PC-3 (cell line): ENCODE data around the gene SLC25A39. TPM values are rescaled to one million over a fixed set of nuclear protein-coding genes. Genes with fewer than 3 reads are reported as not detected.
"Not testable (repeated sequence)": the region's sequence is repeated elsewhere in the genome, so short reads cannot be mapped to it uniquely, and the experiment has no call there.

Experiments
- ATAC-seq: fragments of 200-7000 bp; cut with Tn5 transposase; 2 replicates; pipeline ENCODE4 v1.9.1; 2020; ENCODE audit warnings: mild to moderate bottlenecking, moderate library complexity
- BruUV-seq: library from RNA; stranded (reverse); fragments of 400-500 nt; replicated peaks from 2 replicates; lab custom pipeline; 2021; lab: Mats Ljungman, UMichigan
- CTCF ChIA-PET: fragments of 300-600 bp; sonication (Branson Sonifier 250); formaldehyde crosslinking; loops from one replicate; lab custom pipeline; 2022; ENCODE audit warnings: antibody characterized with exemption; lab: Charles Lee
- POLR2A ChIA-PET: fragments of 300-600 bp; sonication (Branson Sonifier 250); formaldehyde crosslinking; loops from one replicate; lab custom pipeline; 2022; ENCODE audit warnings: antibody characterized with exemption; ENCODE audit not compliant: unreplicated experiment; lab: Charles Lee
- DNase-seq: peaks from one replicate; pipeline ENCODE4 v3.0.0-alpha.2; 2015
- H2AFZ ChIP-seq: fragments of 300-600 bp; sonication (generic); 2 replicates; pipeline ENCODE4 v1.6.0; 2016; ENCODE audit warnings: antibody characterized with exemption, low read length
- H3F3A ChIP-seq: fragments of 300-600 bp; sonication (generic); one replicate; pipeline ENCODE4 v1.6.0; 2017; ENCODE audit warnings: antibody characterized with exemption, low read length, control low read depth, mild to moderate bottlenecking; ENCODE audit not compliant: unreplicated experiment
- H3K27ac ChIP-seq: fragments of 300-600 bp; sonication (generic); 2 replicates; pipeline ENCODE4 v1.5.1; 2016; ENCODE audit warnings: mild to moderate bottlenecking, low read length
- H3K27me3 ChIP-seq: fragments of 300-600 bp; sonication (generic); 2 replicates; pipeline ENCODE4 v1.6.1; 2016; ENCODE audit warnings: low read length, mixed read lengths
- H3K36me3 ChIP-seq: fragments of 300-600 bp; sonication (generic); 2 replicates; pipeline ENCODE4 v1.6.1; 2016; ENCODE audit warnings: low read depth, mixed run types, low read length, mixed read lengths
- H3K4me1 ChIP-seq: fragments of 300-600 bp; sonication (generic); 2 replicates; pipeline ENCODE4 v1.5.1; 2016; ENCODE audit warnings: low read length; ENCODE audit not compliant: insufficient read depth
- H3K4me2 ChIP-seq: fragments of 300-600 bp; sonication (generic); 2 replicates; pipeline ENCODE4 v1.6.0; 2016; ENCODE audit warnings: low read length
- H3K4me3 ChIP-seq: fragments of 300-600 bp; sonication (generic); 2 replicates; pipeline ENCODE4 v1.5.1; 2016; ENCODE audit warnings: mild to moderate bottlenecking, low read length, mixed read lengths
- H3K79me2 ChIP-seq: fragments of 300-600 bp; sonication (generic); 2 replicates; pipeline ENCODE4 v1.6.1; 2017; ENCODE audit warnings: low read length, mixed read lengths
- H3K9ac ChIP-seq: fragments of 300-600 bp; sonication (generic); 2 replicates; pipeline ENCODE4 v1.6.0; 2016; ENCODE audit warnings: mild to moderate bottlenecking, low read length
- H3K9me2 ChIP-seq: fragments of 300-600 bp; sonication (generic); replicated peaks from 2 replicates; pipeline ENCODE4 v1.6.1; 2016; ENCODE audit warnings: mixed run types, low read length, mixed read lengths
- H3K9me3 ChIP-seq: fragments of 300-600 bp; sonication (generic); 2 replicates; pipeline ENCODE4 v1.6.1; 2016; ENCODE audit warnings: low read length, mixed read lengths
- H4K20me1 ChIP-seq: fragments of 300-600 bp; sonication (generic); 2 replicates; pipeline ENCODE4 v1.6.1; 2016; ENCODE audit warnings: low read length, mixed read lengths
- EZH2 ChIP-seq: fragments of 300-600 bp; sonication (generic); IDR thresholded peaks from one replicate; pipeline ENCODE4 v1.6.1; 2017; ENCODE audit warnings: antibody characterized with exemption, mild to moderate bottlenecking, low read length; ENCODE audit not compliant: unreplicated experiment
- EZH2phosphoT487 ChIP-seq: fragments of 300-600 bp; sonication (generic); IDR thresholded peaks from 2 replicates; pipeline ENCODE4 v1.6.1; 2018; ENCODE audit warnings: mild to moderate bottlenecking, antibody characterized with exemption, low read length, borderline replicate concordance
- intact Hi-C: fragments of 100-400 bp; cut with micrococcal nuclease; formaldehyde crosslinking; loops from 2 replicates; pipeline ENCODE4 v1.9.0; 2023
- total RNA-seq: library from RNA; depleted of rRNA; stranded (reverse); fragments of >200 nt; gene quantifications from 2 replicates; pipeline ENCODE4 v1.2.3, GENCODE V29; 2014
- TF ChIP-seq, protein P1 (sequence below): fragments of 300-600 bp; sonication (generic); conservative IDR thresholded peaks from 2 replicates; pipeline ENCODE4 v1.5.1; 2017; ENCODE audit warnings: antibody characterized with exemption, low read depth, mild to moderate bottlenecking, low read length

SLC25A39 gene
- total RNA-seq, 1 experiment from 2014 or later = 726 TPM

DNA sequence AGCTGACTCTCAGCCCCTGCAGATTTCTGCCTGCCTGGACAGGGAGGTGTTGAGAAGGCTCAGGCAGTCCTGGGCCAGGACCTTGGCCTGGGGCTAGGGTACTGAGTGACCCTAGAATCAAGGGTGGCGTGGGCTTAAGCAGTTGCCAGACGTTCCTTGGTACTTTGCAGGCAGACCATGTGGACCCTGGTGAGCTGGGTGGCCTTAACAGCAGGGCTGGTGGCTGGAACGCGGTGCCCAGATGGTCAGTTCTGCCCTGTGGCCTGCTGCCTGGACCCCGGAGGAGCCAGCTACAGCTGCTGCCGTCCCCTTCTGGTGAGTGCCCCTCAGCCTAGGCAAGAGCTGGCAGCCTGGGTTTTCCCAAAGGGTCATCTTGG, 24.4 kb upstream of the SLC25A39 start:
- Histone ChIP-seq H3K79me2 (peaks cover 15% of the 10 kb centered on the region), H3K9ac (no peak overlapping the region), H3K27me3 (no peaks in the 10 kb centered on the region), H3K9me2 (no peaks in the 10 kb centered on the region), H3K4me1 (peaks cover 4% of the 10 kb centered on the region; the same call in 1 of the 2 replicates), H2AFZ (no peak overlapping the region), H3K36me3 (peaks cover 13% of the 10 kb centered on the region; the same call in 1 of the 2 replicates), H3K9me3 (no peaks in the 10 kb centered on the region), H3K4me2 (no peak overlapping the region), H3K27ac (no peak overlapping the region), H3F3A (no peaks in the 10 kb centered on the region), H3K4me3 (no peak overlapping the region), H4K20me1 (no peaks in the 10 kb centered on the region)
- TF ChIP-seq, protein P1, sequence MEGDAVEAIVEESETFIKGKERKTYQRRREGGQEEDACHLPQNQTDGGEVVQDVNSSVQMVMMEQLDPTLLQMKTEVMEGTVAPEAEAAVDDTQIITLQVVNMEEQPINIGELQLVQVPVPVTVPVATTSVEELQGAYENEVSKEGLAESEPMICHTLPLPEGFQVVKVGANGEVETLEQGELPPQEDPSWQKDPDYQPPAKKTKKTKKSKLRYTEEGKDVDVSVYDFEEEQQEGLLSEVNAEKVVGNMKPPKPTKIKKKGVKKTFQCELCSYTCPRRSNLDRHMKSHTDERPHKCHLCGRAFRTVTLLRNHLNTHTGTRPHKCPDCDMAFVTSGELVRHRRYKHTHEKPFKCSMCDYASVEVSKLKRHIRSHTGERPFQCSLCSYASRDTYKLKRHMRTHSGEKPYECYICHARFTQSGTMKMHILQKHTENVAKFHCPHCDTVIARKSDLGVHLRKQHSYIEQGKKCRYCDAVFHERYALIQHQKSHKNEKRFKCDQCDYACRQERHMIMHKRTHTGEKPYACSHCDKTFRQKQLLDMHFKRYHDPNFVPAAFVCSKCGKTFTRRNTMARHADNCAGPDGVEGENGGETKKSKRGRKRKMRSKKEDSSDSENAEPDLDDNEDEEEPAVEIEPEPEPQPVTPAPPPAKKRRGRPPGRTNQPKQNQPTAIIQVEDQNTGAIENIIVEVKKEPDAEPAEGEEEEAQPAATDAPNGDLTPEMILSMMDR = no peak
- TF ChIP-seq EZH2 (no peak), EZH2phosphoT487 (no peak)
- ATAC-seq (no peak), DNase-seq (no peak)
- no TSS peak for BruUV-seq
- ChIA-PET POLR2A (no interaction called here), CTCF (no interaction called here)
- intact Hi-C loops = no loop called here

DNA sequence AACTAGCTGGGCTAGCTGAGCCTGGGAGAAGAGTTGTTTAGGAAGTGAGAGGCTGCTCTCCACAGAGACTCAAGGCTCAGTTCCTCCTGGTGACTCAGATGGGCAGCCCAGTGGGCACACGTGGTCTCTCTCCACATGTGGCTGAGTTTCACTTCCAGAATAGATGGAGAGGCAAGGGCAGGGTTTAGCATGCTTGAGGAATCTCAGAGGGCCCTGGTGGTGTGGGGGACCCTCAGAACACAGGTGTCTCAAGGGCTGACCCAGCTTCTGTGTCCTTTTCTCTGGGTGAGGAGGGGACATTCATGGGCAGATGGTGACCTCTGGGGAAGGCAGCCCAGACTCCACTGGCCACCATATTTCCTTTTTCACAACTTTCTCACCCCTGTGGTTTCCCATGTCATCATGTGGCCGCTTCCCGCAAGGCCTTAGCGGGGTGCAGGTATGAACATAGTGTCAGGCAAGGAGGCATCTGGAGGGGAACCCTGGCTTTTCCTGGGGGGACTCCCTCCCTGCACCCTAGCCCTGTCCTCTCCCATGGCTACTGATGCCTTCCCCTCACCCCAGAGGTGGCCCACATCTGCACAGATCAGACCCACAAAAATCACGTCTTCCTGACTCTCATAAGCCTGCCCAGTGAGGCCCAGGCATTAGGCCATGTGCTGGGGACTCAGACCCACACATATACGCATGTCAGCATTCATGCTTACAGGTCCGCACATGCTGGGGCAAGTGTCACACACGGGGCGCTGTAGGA, 23.8 kb upstream of the SLC25A39 start:
- H2AFZ ChIP-seq = no peak overlapping the region
- H3F3A ChIP-seq = no peaks in the 10 kb centered on the region
- H3K4me2 ChIP-seq = no peak overlapping the region
- H3K27me3 ChIP-seq = no peaks in the 10 kb centered on the region
- peaks cover 13% of the 10 kb centered on the region; the same call in 1 of the 2 replicates for H3K36me3 ChIP-seq
- H3K9me3 ChIP-seq = no peaks in the 10 kb centered on the region
- POLR2A ChIA-PET = no interaction called here
- H3K4me1 ChIP-seq = peaks cover 4% of the 10 kb centered on the region; the same call in 1 of the 2 replicates
- intact Hi-C loops = no loop called here
- CTCF ChIA-PET = no interaction called here
- no TSS peak for BruUV-seq
- DNase-seq = no peak
- H3K4me3 ChIP-seq = no peak overlapping the region
- no peak overlapping the region for H3K9ac ChIP-seq
- no peaks in the 10 kb centered on the region for H4K20me1 ChIP-seq
- no peak for TF ChIP-seq EZH2
- no peak for TF ChIP-seq EZH2phosphoT487
- TF ChIP-seq, protein P1 = no peak
- H3K79me2 ChIP-seq = peaks cover 15% of the 10 kb centered on the region
- no peaks in the 10 kb centered on the region for H3K9me2 ChIP-seq
- ATAC-seq = no peak
- no peak overlapping the region for H3K27ac ChIP-seq

DNA sequence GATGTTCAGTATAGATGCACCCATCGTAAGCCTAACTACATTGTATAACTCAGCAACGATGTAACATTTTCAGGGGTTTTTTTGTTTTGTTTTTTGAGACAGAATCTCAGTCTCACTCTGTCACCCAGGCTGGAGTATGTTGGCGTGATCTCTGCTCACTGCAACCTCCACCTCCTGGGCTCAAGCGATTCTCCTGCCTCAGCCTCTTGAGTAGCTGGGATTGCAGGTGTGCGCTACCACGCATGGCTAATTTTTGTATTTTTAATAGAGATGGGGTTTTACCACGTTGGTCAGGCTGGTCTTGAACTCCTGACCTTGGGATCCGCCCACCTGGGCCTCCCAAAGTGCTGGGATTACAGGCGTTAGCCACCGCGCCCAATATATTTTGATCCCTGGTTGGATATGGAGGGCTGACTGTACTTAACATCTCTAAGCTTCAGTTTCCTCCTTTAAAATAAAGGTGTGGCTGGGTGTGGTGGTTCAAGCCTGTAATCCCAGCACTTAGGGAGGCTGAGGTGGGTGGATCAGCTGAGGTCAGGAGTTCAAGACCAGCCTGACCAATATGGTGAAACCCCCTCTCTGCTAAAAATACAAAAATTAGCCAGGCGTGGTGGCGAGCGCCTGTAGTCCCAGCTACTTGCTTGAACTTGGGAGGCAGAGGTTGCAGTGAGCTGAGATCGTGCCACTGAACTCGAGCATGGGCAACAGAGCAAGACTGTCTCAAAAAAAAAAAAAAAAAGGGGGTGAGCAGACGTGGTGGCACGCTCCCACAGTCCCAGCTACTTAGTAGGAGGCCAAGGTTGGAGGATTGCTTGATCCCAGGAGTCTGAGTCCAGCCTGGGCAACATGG, 22.8 kb upstream of the SLC25A39 start:
- H3F3A ChIP-seq, ATAC-seq, H3K27me3 ChIP-seq, H3K9me2 ChIP-seq, H3K36me3 ChIP-seq, H3K4me2 ChIP-seq, H3K9ac ChIP-seq, H4K20me1 ChIP-seq, H3K9me3 ChIP-seq, H2AFZ ChIP-seq, intact Hi-C loops, CTCF ChIA-PET, H3K4me1 ChIP-seq, DNase-seq, POLR2A ChIA-PET, H3K4me3 ChIP-seq, BruUV-seq, H3K27ac ChIP-seq: not testable (repeated sequence)
- peaks cover 15% of the 10 kb centered on the region for H3K79me2 ChIP-seq
